ENCODE results near the gene ADAMTS1. TPM values are rescaled to one million over a fixed set of nuclear protein-coding genes. Genes with fewer than 3 reads are reported as not detected.
A peak's percentile ranks its signal among the peaks of the same experiment; 100 is the strongest.

Gene ADAMTS1
- total RNA-seq, 1 experiment from 2014 or later, result 35.6 TPM

GRCh38 chr21:26847002-26847401 is 1.8 kb upstream of the ADAMTS1 start (continued):
- no peak for TF ChIP-seq ERG (CRISPR knock-in tag; IDR thresholded peaks at IDR 0.05)
- no peak for TF ChIP-seq IRF1 (CRISPR knock-in tag; IDR thresholded peaks at IDR 0.05)
- no peak for TF ChIP-seq MYBL2 (CRISPR knock-in tag; IDR thresholded peaks at IDR 0.05)
- TF ChIP-seq CREM (CRISPR knock-in tag; IDR thresholded peaks at IDR 0.05), result no peak
- no peak for TF ChIP-seq GABPB1 (CRISPR knock-in tag; IDR thresholded peaks at IDR 0.05)
- no peak for TF ChIP-seq ZNF263 (CRISPR knock-in tag; IDR thresholded peaks at IDR 0.05; ENCODE audit: low read depth)
- TF ChIP-seq NR3C1 (CRISPR knock-in tag; conservative IDR thresholded peaks at IDR 0.05; ENCODE audit: low read depth), result no peak
- no peak for TF ChIP-seq ZNF532 (CRISPR knock-in tag; IDR thresholded peaks at IDR 0.05; ENCODE audit: borderline replicate concordance)
- TF ChIP-seq ZNF219 (CRISPR knock-in tag; IDR thresholded peaks at IDR 0.05; ENCODE audit: borderline replicate concordance), result no peak
- TF ChIP-seq MAX (CRISPR knock-in tag; IDR thresholded peaks at IDR 0.05), result no peak
- no peak for TF ChIP-seq ZNF671 (CRISPR knock-in tag; IDR thresholded peaks at IDR 0.05)
- TF ChIP-seq ZNF512 (CRISPR knock-in tag; IDR thresholded peaks at IDR 0.05; ENCODE audit: borderline replicate concordance), result no peak
- TF ChIP-seq SP1 (CRISPR knock-in tag; conservative IDR thresholded peaks at IDR 0.05), result no peak

GRCh38 chr21:26846036-26846931 is 1.1 kb upstream of the ADAMTS1 start:
- peaks cover 7% of the 10 kb centered on the region for H3K27me3 Mint-ChIP-seq (ENCODE audit: low read depth)
- ChIA-PET POLR2A (interaction anchor here (0.6 to 1.5 kb wide), 3 partner anchors 9 to 1015 kb away, joined by 3 to 4 read pairs (median 4); partner anchors contain the start of gene ADAMTS5), CTCF (interaction anchor here (0.6 to 2.7 kb wide), 11 partner anchors 12 to 1289 kb away, joined by 3 to 13 read pairs (median 4); partner anchors contain the start of gene ADAMTS5)
- DNase-seq (ENCODE audit: low spot score) (peak; percentile 72), ATAC-seq (peak; percentile 29)
- peak overlapping the region; percentile 90 for H3K27ac Mint-ChIP-seq
- H3K4me3 Mint-ChIP-seq, result peak overlapping the region; percentile 89
- H3K9me3 Mint-ChIP-seq, result no peaks in the 10 kb centered on the region
- 0 out of 2 replicates have a peak, but pooled peaks have one; percentile 13 for TF ChIP-seq FOXK1 (CRISPR knock-in tag; IDR thresholded peaks at IDR 0.05)
- peak; percentile 84; the same call in 1 of the 2 replicates for TF ChIP-seq ETV6 (CRISPR knock-in tag; IDR thresholded peaks at IDR 0.05)
- 0 out of 2 replicates have a peak, but pooled peaks have one; percentile 36 for TF ChIP-seq TEAD1 (CRISPR knock-in tag; IDR thresholded peaks at IDR 0.05)
- TF ChIP-seq AFF4 (CRISPR knock-in tag; IDR thresholded peaks at IDR 0.05; ENCODE audit: borderline replicate concordance), result no peak
- TF ChIP-seq SP1 (CRISPR knock-in tag; conservative IDR thresholded peaks at IDR 0.05), result peak; percentile 47; the same call in 1 of the 2 replicates
- peaks cover 15% of the 10 kb centered on the region for H3K36me3 Mint-ChIP-seq
- peaks cover 44% of the 10 kb centered on the region for H3K4me1 Mint-ChIP-seq

Data from WTC11 (cell line).